ENCODE results near the gene HELZ.

DNA sequence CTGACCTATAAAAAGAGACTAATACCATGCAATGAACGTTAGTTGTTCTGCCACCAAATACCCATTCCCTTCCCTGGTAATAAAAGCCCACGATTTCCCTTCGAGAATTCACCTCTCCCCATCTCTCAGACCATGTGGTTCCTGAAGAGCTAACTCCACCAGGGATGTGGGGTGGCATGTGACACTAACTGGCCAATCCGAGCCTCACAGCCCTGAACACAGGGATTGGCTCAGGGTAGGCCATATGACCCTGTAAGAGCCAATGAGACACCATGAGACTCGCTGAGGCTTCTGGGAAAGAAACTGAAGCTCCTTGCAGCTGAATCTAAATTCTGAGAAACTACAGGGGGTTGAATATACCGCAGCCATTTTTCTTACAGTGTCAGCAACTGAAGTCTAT lies 21.1 kb downstream of the HELZ start:
- TF ChIP-seq, protein P1, sequence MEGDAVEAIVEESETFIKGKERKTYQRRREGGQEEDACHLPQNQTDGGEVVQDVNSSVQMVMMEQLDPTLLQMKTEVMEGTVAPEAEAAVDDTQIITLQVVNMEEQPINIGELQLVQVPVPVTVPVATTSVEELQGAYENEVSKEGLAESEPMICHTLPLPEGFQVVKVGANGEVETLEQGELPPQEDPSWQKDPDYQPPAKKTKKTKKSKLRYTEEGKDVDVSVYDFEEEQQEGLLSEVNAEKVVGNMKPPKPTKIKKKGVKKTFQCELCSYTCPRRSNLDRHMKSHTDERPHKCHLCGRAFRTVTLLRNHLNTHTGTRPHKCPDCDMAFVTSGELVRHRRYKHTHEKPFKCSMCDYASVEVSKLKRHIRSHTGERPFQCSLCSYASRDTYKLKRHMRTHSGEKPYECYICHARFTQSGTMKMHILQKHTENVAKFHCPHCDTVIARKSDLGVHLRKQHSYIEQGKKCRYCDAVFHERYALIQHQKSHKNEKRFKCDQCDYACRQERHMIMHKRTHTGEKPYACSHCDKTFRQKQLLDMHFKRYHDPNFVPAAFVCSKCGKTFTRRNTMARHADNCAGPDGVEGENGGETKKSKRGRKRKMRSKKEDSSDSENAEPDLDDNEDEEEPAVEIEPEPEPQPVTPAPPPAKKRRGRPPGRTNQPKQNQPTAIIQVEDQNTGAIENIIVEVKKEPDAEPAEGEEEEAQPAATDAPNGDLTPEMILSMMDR (conservative IDR thresholded peaks at IDR 0.05; ENCODE audit: low read depth, low read length) = no peak
- TF ChIP-seq EZH2phosphoT487 (IDR thresholded peaks at IDR 0.05; ENCODE audit: borderline replicate concordance, low read length) (no peak), EZH2 (IDR thresholded peaks at IDR 0.05; ENCODE audit: low read length, unreplicated experiment) (no peak)

Data from PC-3 (cell line).